NCI-H460 (cell line): Measurements from ENCODE around the gene RCBTB1. TPM values are rescaled to one million over a fixed set of nuclear protein-coding genes. Genes with fewer than 3 reads are reported as not detected.
"Not testable (repeated sequence)": the region's sequence is repeated elsewhere in the genome, so short reads cannot be mapped to it uniquely, and the experiment has no call there.

Experiments
- DNase-seq: peaks from one replicate; pipeline ENCODE4 v3.0.0-alpha.2; 2016; ENCODE audit warnings: low read depth; ENCODE audit errors: extremely low read depth
- total RNA-seq: library from RNA; depleted of rRNA; stranded (reverse); fragments of >200 nt; shearing (Covaris generic); gene quantifications from 2 replicates; pipeline ENCODE4 v1.2.3, GENCODE V29; 2014; rRNA removed

RCBTB1 gene
- total RNA-seq, 1 experiment from 2014 or later = 11.9 TPM

DNA sequence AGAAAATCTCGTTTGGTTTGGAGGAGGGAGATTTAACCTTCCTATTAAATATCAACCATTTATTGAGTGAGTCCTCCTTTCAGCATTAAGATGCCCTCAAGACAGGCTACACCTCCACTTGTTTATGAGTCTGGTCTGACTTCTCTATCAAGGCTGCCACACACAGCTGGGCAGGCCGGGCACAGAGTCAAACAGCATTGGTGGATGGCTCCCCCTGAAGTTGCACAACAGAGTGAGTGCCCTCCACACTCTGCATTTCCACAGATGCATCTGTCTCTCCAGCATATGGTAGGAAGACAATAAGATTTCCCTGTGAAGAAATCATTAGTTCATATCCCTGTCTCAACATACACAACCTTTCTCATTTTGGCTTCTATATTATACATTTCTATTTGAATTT is 58.2 kb downstream of the RCBTB1 start:
- DNase-seq = no peak

DNA sequence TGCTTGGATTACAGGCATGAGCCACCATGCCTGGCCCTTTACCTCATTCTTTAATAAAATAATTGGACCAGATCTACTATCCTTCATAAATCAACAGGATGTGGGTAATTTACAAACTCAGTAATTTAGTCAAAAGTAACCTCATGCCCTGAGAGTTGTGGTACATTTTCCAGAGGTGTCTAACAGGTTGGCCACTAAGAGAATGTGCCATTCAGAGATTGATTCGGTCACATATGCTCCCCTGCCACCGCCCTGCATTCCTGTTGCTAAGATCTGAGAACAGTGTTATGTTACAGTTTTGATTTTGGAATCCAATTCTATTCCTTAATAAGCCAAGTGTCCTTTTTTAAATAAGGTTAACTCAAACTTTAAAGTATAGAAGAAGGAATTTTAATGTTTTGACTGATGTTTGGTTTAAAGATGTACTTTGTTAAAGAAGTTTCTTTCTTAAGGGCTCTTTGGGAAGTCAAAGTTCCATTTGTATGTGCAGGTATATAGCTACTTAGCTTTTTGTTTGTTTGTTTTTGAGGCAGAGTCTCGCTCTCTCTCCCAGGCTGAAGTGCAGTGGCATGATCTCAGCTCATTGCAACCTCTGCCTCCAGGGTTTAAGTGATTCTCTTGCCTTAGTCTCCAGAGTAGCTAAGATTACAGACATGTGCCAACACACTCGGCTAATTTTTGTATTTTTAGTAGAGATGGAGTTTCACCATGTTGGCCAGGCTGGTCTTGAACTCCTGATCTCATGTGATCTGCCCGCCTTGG is 60.4 kb downstream of the RCBTB1 start:
- DNase-seq = no peak

DNA sequence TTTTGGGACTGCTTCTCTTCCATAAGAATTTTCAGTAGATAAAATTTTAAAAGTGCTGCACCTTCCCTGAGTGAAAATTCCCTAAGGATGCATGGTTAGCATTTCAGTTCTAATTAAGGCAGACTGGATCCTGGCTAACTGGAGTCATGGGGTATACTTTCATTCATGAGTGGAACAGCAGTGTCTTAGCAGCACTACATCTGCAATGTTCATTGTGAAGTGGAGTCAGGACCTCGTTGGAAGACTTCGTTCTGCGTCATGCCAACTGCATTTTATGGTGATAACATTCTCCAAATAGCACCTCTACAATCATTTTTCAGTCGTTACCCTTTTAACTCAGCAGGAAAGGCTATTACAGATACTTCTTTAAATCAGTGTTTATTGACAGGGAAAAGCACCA is 64.1 kb downstream of the RCBTB1 start:
- DNase-seq = no peak

DNA sequence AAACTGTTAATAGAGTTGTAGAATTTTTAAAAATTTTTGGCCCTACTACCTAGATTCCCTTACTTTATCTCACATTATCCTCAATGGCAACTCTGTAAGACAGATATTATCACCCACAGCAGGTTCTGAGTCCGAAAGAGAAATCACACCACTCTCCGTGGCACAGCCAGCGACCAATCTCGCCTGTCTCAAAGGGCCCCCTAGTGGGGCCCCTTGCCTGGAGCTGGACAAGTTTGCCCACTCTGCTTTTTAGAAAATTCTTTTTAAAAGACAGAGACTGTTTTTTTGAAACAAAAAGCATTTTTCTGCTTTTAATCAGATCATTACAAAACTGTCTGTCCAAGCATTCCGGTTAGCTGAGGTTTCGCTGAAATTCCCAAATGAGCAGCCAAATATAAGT is 67.9 kb downstream of the RCBTB1 start:
- no peak for DNase-seq

DNA sequence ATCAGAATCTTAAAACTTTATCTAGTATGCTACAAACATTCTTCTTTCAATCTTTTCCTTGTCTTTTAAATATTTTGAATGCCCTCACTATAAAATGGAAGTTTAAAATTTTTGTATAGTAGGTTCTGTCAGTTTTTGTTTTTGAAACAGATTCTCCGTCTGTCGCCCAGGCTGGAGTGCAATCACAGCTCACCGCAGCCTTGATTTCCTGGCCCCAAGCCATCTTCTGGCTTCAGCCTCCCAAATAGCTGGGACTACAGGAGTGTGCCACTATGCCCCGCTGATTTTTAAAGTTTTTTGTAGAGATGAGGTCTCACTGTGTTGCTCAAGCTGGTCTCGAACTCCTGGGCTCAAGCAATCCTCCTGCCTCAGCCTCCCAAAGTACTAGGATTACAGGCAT is 68.9 kb downstream of the RCBTB1 start:
- no peak for DNase-seq

DNA sequence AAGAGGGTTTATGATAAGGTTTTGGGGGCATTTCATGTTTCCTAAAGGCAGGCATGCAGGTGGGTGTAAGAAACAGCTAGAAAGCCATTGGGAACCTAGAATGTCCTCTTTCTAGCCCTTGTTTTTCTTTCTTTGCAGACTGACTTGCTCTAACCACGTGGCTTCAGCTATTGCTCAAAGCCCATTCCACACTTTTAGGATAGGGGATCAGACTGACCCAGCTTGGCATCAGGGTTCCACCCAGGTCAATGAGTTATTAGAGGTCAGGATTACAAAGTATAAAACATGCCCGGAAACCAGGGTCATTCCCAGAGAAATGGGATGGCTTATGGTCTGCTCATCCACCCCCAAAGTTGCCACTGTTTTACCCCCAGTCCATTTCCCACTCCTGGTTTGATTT is 72.8 kb downstream of the RCBTB1 start:
- no peak for DNase-seq

DNA sequence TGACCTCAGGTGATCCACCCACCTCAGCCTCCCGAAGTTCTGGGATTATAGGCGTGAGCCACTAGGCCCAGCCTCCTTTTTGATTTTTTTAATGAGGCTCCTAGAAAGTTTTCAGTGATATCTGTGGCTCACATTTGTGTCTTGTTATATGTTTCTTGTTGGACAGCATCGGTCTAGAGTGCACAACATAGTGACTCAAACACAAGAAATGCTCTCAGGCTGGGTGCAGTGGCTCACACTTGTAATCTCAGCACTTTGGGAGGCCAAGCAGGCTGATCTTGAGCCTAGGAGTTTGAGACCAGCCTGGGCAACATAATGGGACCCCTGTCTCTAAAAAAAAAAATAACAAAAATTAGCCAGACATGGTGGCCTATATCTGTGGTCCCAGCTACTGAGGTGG is 81.4 kb downstream of the RCBTB1 start:
- DNase-seq = no peak

DNA sequence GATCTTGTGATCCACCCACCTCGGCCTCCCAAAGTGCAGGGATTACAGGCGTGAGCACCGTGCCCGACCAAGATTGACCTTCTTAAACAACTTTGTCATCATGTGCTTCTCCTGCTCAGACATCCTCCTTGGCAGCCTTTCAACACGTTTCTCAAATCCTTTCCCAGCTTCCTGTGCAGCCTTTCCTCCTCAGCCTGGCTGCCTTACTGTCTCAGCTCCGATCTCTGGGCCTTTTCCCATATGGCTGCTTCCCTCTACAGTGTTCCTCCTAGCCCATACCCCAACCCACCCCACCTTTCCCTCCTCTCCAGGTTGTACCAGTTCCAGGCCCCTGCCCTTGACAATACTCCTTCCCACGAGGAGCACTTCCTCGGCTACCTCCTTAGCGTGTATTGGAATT is 82.4 kb downstream of the RCBTB1 start:
- DNase-seq = no peak

DNA sequence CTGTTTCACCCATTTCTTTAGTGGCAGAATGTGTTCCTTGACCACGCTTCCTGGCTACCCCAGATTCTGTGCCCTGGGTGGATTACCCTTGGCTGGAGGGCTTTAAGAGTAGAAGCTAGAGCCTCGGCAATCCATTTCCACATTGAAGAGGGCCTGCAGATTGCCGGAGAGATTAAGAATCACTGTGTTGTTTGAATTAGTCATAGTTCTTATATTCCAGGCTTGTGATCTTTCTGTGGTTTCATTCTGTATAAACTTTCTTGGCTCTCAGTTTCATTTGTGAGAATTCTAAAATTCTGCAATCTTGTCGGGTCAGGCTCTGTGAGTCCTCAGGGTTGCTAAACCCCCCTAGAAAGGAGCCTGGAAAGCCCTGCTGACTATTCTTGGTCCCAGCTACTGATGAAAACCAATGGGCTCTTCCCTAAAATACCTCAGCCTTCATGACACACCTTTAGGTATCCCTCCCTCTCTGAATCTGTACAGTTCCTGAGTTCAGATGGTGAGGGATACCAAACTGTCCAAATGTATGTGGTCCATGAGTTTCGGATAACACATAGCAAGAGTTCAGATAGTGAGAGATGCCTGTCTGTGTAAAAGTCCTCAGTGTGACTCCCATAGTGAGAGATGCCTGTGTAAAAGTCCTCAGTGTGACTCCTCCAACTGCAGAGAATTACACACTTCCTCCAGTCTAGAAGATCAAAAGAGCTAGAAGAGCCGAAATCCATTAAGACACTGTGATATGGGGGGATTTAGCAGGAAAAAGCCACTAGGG is 85.3 kb downstream of the RCBTB1 start:
- no peak for DNase-seq

DNA sequence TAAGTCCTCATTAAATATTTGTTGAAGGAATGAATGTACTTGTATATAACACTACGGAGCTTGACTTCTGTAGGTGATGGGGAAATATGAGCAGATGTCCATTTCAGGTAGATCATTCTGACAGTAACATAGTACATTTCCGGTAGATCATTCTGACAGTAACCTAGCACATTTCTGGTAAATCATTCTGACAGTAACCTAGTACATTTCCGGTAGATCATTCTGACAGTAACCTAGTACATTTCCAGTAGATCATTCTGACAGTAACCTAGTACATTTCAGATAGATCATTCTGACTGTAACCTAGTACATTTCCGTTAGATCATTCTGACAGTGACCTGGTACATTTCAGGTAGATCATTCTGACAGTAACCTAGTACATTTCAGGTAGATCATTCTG is 87.2 kb downstream of the RCBTB1 start:
- DNase-seq = no peak

DNA sequence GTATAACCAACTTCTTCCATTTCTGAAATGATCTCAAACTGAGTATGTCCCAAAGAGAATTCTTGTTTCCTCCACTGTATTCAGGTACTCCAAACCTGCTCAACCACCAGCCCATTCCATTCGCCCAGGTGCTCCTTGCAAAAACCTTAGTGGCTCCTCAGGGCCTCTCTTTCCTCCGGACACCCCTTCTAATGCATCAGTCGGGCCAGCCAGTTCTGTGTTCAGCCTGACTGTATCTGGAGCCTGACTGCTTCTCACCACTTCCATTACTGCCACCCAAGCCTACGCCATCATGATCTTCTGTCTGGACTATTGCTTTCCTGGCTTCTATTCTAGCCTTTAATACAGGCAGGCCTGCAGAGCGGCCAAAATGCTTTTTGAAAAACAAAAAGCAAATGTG is 88.1 kb downstream of the RCBTB1 start:
- no peak for DNase-seq

DNA sequence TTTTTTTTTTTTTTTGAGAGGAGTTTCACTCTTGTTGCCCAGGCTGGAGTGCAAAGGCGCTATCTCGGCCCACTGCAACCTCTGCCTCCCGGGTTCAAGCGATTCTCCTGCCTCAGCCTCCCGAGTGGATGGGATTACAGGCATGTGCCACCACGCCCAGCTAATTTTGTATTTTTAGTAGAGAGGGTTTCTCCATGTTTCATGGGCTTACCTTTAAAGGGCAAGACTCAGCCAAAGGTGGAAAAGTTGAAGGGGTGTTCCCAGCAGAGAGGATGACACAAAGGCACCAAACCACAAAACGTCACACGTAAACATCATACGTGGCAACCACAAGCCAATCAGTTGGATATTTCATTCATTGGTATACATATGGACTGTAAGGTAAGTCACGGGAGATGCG is 88.5 kb downstream of the RCBTB1 start:
- not testable (repeated sequence) for DNase-seq

DNA sequence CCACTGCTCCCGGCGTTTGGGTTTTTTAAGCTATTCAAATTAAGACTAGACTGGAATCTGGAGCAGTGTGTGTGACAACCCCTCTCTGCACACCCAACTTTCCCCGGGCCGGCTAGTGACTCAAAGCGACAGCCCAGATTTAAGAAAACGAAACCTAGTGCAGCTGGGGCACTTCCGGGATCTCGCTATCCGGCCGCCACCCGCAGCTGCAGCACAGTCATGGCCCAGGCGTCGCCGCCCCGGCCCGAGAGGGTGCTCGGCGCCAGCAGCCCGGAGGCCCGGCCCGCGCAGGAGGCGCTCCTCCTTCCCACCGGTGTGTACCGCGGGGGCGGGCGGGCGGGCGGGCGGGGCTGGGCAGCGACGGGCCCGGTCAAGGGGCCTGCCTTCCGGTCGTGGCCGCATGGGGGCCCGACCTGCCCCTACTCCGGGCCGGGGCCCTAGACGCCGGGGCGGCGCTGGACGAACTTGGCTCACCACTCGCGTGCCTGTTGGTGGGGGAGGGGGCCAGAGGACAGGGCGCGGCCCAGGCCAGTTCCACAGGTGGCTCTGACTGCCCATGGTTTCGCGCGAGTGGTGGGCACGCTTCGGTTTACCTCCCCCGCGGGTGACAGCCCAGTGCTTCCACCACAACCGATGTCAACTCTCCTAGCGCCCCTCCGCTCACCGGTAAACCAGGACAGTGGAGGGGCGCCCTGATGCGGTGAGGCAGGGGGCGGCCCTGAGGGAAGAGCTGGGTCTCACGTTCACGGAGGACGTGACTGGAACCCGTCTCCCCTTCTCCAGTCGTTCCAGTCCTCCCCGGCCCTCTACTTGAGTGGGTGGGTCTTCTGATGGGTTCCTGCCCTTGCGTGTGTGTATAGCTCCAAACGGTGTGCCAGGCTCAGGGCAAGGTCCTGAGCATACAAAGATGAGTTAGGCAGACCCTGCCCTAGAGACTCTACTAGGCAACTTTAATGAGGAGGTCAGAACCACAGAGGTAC is 89.3 kb downstream of the RCBTB1 start, which contains the start of gene PHF11:
PHF11 (plus strand) TSS at position 171 of the 980 bp plus-strand sequence; CDS start at position 220, 49 bp downstream.
- DNase-seq = peak; percentile 41

DNA sequence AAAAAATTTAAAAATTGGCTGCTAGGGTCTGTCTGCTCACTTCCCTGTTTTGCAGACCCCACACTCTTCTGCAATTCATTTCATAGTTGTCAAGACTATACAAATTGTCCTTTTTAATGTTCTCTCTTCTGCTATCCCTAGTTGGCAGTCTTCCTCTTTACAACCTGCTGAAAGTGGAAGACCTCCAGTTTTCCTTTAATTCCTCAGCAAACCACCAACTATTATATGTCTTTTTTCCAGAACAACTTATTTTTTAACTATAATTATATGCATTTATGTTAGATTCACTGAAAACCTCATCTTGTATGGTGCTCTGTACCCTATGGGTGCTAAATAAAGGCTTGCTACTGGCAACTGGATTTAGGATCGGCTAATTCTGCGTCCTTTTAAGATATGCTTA is 90.7 kb downstream of the RCBTB1 start:
- no peak for DNase-seq

DNA sequence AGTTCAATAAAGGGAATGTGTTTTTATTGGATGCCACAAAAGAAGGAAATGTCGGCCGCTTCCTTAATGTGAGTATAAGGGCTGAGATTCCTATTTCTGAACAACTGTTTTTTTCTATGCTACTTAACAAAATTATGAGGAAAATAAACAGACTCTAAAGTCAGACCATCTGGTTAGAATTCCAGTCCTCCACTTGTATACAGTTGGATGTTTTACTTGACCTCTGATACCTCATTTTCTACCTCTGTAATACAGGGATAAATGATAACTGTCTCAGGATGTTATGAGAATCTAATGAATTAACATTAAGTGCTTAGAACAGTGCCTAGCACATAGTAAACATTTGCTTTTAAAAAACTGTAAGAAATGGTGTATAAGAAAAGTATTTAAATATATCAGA is 96.8 kb downstream of the RCBTB1 start:
- DNase-seq = no peak

Other genes with a start within 250 kb of the RCBTB1 start
- 5.7 and 6.7 TPM in 2 replicates for gene CAB39L, start 141.5 kb downstream of the RCBTB1 start, total RNA-seq
- gene SETDB2, start 141.3 kb downstream of the RCBTB1 start, total RNA-seq = 7.3 and 8.1 TPM in 2 replicates
- 9.2 and 9.4 TPM in 2 replicates for gene PHF11, start 89.6 kb downstream of the RCBTB1 start, total RNA-seq
- gene ARL11, start 42.9 kb upstream of the RCBTB1 start, total RNA-seq = not detected in 2 replicates
- gene EBPL, start 105.9 kb upstream of the RCBTB1 start, total RNA-seq = 93.2 and 136 TPM in 2 replicates
- gene KPNA3, start 207.1 kb upstream of the RCBTB1 start, total RNA-seq = 12.3 and 16.0 TPM in 2 replicates